ENCODE data around the gene LARGE1.

DNA sequence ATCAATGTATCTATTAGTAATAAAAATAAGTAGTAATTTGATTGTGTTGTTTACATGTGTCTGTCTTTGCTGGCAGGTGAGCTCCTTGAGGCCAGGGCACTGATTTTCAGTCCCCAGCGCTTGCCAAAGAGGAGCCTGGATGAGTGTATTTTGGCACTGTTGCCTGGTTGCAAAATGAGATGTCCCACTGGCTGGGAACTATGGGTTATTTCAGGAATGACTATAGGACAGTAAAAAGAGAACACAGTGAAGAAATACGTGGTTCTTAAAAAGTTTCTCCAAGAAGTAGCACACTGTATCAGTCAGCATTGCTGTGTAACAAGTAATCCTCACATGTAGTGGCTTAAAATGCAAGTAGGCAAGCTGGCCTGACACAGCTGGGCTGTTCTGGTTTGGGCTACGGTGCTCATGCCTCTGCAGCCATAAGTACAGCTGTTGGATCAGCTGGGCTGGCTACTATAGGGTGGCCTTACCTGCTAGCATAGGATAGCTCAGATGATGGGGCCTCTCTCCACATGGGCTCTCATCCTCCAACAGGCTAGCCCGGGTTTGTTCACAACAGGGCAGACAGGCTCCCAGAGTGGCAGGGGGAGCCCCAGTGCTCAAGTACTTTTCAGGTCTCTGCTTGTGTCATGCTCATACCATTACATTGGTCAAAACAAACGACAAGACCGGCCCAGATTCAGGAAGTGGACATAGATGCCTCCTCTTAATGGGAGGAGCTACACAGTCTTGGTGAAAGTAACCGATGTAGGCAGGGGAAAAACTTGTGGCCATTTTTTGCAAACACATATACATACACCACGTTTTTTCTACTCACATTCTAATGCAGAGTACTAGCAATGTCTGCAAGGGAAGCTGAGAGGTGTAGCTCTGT is 399.1 kb downstream of the LARGE1 start:
- TF ChIP-seq, protein P1, sequence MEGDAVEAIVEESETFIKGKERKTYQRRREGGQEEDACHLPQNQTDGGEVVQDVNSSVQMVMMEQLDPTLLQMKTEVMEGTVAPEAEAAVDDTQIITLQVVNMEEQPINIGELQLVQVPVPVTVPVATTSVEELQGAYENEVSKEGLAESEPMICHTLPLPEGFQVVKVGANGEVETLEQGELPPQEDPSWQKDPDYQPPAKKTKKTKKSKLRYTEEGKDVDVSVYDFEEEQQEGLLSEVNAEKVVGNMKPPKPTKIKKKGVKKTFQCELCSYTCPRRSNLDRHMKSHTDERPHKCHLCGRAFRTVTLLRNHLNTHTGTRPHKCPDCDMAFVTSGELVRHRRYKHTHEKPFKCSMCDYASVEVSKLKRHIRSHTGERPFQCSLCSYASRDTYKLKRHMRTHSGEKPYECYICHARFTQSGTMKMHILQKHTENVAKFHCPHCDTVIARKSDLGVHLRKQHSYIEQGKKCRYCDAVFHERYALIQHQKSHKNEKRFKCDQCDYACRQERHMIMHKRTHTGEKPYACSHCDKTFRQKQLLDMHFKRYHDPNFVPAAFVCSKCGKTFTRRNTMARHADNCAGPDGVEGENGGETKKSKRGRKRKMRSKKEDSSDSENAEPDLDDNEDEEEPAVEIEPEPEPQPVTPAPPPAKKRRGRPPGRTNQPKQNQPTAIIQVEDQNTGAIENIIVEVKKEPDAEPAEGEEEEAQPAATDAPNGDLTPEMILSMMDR (IDR thresholded peaks at IDR 0.05; ENCODE audit: insufficient read depth, low read length, poor library complexity, severe bottlenecking): no peak
- no peak for TF ChIP-seq EZH2phosphoT487 (conservative IDR thresholded peaks at IDR 0.05; ENCODE audit: low read length)

Data from SU-DHL-6 (cell line).